GM12875 (cell line): ENCODE results near the gene PKLR.

Experiments
- H3K4me3 ChIP-seq: one replicate; pipeline ENCODE4 v1.5.1; 2011; ENCODE audit warnings: low read depth, low read length, control low read depth
- TF ChIP-seq, protein P1 (sequence below): IDR thresholded peaks from 2 replicates; pipeline ENCODE4 v1.5.1; 2011; ENCODE audit warnings: low read depth, mild to moderate bottlenecking, control low read depth, inconsistent platforms, low read length, moderate library complexity, borderline replicate concordance; ENCODE audit not compliant: insufficient read depth

The PKLR gene

DNA sequence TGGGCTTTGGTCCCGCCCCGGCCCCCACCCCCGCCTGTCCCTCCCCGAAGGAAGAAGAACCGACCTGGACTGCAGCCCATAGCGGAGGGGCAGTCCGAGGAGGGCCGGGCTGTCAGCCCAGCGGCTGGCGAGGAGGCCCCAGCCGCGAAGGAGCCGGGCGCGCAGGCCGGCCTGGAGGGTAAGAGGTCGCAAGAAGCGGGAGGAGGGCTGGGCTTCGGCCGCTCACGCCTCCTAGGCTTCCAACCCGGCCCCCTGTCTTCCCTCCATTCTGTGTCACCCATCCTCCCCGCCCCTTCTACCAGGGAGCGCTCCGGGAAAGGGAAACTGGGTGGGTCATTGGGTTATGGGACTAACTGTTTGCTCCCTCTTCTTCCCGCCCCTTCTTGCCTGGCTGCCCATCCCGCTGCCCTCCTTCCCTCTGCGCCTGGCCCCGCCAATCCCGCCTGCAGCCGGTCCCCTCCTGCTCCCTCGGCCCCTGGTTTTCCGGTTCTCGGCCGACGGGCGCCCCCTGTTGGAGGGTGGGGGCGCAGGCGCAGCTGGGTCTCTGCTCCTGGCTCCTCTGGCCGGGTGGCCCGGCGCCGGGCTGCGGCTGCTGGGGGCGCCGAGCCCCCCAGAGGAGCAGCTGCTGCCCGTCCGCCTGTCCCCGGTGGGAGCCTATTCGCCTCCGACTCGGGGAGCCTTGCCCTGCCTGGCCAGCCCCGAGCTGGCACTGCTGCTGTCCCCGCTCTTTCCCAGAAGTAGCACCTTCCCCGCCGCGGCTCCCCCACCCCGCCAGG, 21.9 kb upstream of the PKLR start:
- TF ChIP-seq, protein P1, sequence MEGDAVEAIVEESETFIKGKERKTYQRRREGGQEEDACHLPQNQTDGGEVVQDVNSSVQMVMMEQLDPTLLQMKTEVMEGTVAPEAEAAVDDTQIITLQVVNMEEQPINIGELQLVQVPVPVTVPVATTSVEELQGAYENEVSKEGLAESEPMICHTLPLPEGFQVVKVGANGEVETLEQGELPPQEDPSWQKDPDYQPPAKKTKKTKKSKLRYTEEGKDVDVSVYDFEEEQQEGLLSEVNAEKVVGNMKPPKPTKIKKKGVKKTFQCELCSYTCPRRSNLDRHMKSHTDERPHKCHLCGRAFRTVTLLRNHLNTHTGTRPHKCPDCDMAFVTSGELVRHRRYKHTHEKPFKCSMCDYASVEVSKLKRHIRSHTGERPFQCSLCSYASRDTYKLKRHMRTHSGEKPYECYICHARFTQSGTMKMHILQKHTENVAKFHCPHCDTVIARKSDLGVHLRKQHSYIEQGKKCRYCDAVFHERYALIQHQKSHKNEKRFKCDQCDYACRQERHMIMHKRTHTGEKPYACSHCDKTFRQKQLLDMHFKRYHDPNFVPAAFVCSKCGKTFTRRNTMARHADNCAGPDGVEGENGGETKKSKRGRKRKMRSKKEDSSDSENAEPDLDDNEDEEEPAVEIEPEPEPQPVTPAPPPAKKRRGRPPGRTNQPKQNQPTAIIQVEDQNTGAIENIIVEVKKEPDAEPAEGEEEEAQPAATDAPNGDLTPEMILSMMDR: peak; percentile 96
- peak overlapping the region; percentile 63 for H3K4me3 ChIP-seq

DNA sequence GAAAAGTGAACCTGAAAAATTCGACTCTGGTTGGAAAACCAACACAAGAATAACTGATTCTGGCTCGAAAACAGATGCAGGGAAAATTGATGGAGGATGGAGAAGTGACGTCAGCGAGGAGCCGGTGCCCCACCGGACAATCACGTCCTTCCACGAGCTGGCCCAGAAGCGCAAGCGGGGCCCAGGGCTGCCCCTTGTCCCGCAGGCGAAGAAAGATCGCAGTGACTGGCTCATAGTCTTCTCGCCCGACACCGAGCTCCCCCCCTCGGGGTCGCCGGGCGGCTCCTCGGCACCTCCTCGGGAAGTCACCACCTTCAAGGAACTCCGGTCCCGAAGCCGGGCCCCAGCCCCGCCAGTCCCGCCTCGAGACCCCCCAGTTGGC, 21.3 kb upstream of the PKLR start:
- TF ChIP-seq, protein P1: no peak
- peak overlapping the region; percentile 30 for H3K4me3 ChIP-seq

DNA sequence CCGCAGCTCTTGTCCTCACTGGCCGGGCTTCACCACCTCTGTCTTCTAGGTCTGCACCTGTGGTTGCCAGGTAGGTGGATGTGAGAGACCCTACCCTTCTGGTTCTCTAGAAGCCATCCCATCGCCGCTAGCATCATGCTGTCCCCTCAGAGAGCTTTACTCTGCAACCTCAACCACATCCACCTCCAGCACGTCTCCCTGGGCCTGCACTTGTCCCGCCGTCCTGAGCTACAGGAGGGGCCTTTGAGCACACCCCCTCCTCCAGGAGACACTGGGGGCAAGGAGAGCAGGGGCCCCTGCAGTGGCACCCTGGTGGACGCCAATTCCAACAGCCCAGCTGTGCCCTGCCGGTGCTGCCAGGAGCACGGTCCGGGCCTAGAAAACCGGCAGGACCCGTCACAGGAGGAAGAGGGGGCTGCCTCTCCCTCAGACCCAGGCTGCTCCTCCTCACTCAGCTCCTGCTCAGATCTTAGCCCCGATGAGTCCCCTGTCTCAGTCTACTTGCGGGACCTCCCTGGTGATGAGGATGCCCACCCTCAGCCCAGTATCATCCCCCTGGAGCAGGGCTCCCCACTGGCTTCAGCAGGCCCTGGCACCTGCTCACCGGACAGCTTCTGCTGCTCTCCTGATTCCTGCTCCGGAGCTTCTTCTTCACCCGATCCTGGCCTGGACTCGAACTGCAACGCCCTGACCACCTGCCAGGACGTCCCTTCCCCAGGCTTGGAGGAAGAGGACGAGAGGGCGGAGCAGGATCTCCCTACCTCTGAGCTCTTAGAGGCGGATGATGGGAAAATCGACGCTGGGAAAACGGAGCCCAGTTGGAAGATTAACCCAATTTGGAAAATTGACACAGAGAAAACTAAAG, 20.6 kb upstream of the PKLR start:
- no peak overlapping the region for H3K4me3 ChIP-seq
- TF ChIP-seq, protein P1: no peak

DNA sequence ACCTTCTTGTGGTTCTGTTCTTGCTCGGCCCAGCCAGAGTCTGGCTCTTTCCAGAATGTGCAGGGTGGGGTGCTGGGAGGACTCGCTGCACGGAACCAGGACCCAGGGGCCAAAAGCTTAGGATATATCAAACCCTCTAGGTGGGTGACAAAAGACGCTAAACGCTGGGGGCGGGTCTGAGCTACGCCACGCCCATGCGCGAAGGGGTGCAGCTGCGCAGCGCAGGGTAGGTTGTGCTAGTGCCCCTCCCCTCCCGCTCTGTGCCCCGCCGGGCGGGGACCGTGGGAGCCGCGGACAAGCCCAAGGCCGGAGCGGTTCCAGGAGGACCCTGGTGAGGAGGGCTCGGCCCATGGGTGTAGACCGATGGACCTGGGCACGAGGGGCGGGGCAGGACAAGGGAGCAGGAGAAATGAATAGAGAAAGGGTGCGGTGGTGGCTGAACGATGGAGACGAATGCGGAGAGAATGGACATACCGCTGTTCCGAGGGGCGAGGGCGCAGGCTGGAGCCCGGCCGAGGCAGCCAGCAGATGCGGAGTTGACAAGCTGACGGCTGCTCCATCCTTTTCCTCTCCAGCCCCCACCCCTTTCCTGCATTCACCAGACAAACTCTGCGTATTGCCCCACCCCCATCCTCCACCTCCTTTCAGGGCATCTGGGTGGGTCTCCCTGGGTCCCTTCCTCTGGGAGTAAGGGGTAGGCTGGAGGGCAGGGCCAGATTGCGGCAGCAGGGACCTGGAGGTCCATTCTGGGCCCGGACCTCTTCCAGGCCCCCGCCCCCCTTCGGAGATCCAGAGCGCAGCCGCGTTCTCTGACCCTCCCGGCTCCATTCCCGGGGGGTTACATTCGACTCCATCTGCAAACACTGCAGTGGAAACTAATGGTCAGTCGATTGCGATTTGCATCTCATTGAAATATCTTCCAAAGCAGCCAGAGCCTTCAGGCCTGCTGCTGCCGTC, 19.7 kb upstream of the PKLR start, which contains the start of gene RUSC1:
TSS of gene RUSC1 (plus strand) at position 234 of the 957 bp plus-strand sequence. CDS start 880 bp downstream, outside the sequence.
- H3K4me3 ChIP-seq: no peak within 1 kb of the TSS
- TF ChIP-seq, protein P1: no peak

DNA sequence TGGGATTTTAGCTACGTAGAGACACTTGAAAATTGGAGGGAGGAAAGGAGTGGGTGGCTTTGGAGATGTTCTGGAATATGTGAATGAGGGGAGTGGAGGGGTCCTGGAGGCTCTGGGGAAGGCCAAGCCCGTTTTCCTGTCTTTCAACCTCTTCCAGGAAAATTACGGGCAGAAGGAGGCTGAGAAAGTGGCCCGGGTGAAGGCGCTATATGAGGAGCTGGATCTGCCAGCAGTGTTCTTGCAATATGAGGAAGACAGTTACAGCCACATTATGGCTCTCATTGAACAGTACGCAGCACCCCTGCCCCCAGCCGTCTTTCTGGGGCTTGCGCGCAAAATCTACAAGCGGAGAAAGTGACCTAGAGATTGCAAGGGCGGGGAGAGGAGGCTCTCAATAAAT, 19.0 kb upstream of the PKLR start:
- TF ChIP-seq, protein P1: no peak
- H3K4me3 ChIP-seq: no peak overlapping the region

DNA sequence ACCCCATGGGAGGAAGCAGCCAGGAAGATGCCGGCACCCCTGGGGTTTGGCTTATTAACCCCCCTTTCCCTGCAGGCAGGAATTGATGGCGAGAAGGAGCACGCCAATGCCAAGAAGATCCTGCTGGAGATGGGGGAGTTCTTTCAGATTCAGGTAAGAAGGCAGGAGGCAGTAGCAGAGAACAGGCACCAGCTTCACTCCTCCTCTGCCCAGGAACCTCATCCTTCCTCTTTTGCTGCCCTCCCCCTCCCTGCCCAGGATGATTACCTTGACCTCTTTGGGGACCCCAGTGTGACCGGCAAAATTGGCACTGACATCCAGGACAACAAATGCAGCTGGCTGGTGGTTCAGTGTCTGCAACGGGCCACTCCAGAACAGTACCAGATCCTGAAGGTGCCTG, 18.3 kb upstream of the PKLR start:
- TF ChIP-seq, protein P1: no peak
- no peak overlapping the region for H3K4me3 ChIP-seq
